Loucy (cell line): ENCODE data around the gene KRT79.

Source experiments
- H2AFZ ChIP-seq: fragments of 200-600 bp; sonication (generic); 2 replicates; pipeline ENCODE4 v1.6.0; 2016; ENCODE audit warnings: antibody characterized with exemption, mild to moderate bottlenecking, low read length, moderate library complexity
- H3F3A ChIP-seq: fragments of 200-600 bp; 2 replicates; pipeline ENCODE4 v1.6.0; 2016; ENCODE audit warnings: antibody characterized with exemption, low read depth, mild to moderate bottlenecking
- H3K27me3 ChIP-seq: fragments of 200-600 bp; sonication (generic); 2 replicates; pipeline ENCODE4 v1.6.1; 2014; ENCODE audit warnings: low read length, mild to moderate bottlenecking; ENCODE audit not compliant: insufficient read depth, poor library complexity, severe bottlenecking
- H3K36me3 ChIP-seq: fragments of 200-600 bp; sonication (generic); 2 replicates; pipeline ENCODE4 v1.6.1; 2016; ENCODE audit warnings: low read length; ENCODE audit not compliant: insufficient read depth
- H3K4me1 ChIP-seq: fragments of 200-600 bp; sonication (generic); 2 replicates; pipeline ENCODE4 v1.5.1; 2014; ENCODE audit warnings: low read length, mild to moderate bottlenecking; ENCODE audit not compliant: insufficient read depth, poor library complexity, severe bottlenecking
- H3K4me2 ChIP-seq: fragments of 200-600 bp; sonication (generic); 2 replicates; pipeline ENCODE4 v1.6.0; 2014; ENCODE audit warnings: antibody characterized with exemption, low read length, low read depth, mild to moderate bottlenecking; ENCODE audit not compliant: poor library complexity, severe bottlenecking
- H3K4me3 ChIP-seq: fragments of 200-600 bp; sonication (generic); 2 replicates; pipeline ENCODE4 v1.5.1; 2014; ENCODE audit warnings: low read length, mild to moderate bottlenecking, mixed read lengths; ENCODE audit not compliant: poor library complexity, severe bottlenecking
- H3K79me2 ChIP-seq: fragments of 200-600 bp; sonication (generic); 2 replicates; pipeline ENCODE4 v1.6.1; 2014; ENCODE audit warnings: low read length; ENCODE audit not compliant: insufficient read depth
- H3K9ac ChIP-seq: fragments of 200-600 bp; sonication (generic); 2 replicates; pipeline ENCODE4 v1.6.0; 2014; ENCODE audit warnings: mild to moderate bottlenecking, low read depth, low read length, moderate library complexity; ENCODE audit not compliant: poor library complexity, severe bottlenecking
- H3K9me2 ChIP-seq: fragments of 200-600 bp; sonication (generic); replicated peaks from 2 replicates; pipeline ENCODE4 v1.6.1; 2016; ENCODE audit warnings: low read depth, low read length, mixed read lengths
- H3K9me3 ChIP-seq: fragments of 200-600 bp; sonication (generic); 2 replicates; pipeline ENCODE4 v1.6.1; 2014; ENCODE audit warnings: mild to moderate bottlenecking, antibody characterized with exemption, low read length, low read depth; ENCODE audit not compliant: insufficient read depth
- H4K20me1 ChIP-seq: fragments of 200-600 bp; sonication (generic); 2 replicates; pipeline ENCODE4 v1.6.0; 2014; ENCODE audit warnings: antibody characterized with exemption, low read length, mild to moderate bottlenecking; ENCODE audit not compliant: insufficient read depth, poor library complexity, severe bottlenecking
- CTCF ChIP-seq: fragments of 200-600 bp; sonication (generic); conservative IDR thresholded peaks from 2 replicates; pipeline ENCODE4 v1.5.1; 2014; ENCODE audit warnings: mild to moderate bottlenecking, antibody characterized with exemption, low read length
- EZH2phosphoT487 ChIP-seq: fragments of 200-600 bp; IDR thresholded peaks from 2 replicates; pipeline ENCODE4 v1.6.1; 2018; ENCODE audit warnings: antibody characterized with exemption, mild to moderate bottlenecking, moderate library complexity, borderline replicate concordance

KRT79 gene

GRCh38 chr12:52867642-52868041 lies 33.5 kb upstream of the KRT79 start:
- TF ChIP-seq CTCF (no peak), EZH2phosphoT487 (no peak)
- Histone ChIP-seq H3K4me3 (no peak overlapping the region), H3K9me3 (no peaks in the 10 kb centered on the region), H3F3A (no peaks in the 10 kb centered on the region), H3K4me2 (no peak overlapping the region), H3K27me3 (no peaks in the 10 kb centered on the region), H4K20me1 (no peaks in the 10 kb centered on the region), H3K79me2 (no peaks in the 10 kb centered on the region), H3K9me2 (no peaks in the 10 kb centered on the region), H3K9ac (no peak overlapping the region), H3K36me3 (no peaks in the 10 kb centered on the region), H3K4me1 (peaks cover 11% of the 10 kb centered on the region), H2AFZ (no peak overlapping the region)

- no peak overlapping the region for H3K9ac ChIP-seq
- no peaks in the 10 kb centered on the region for H3K9me3 ChIP-seq
- H3K27me3 ChIP-seq: no peaks in the 10 kb centered on the region
- TF ChIP-seq CTCF (no peak), EZH2phosphoT487 (no peak)
- peaks cover 11% of the 10 kb centered on the region for H3K4me1 ChIP-seq
- H3F3A ChIP-seq: no peaks in the 10 kb centered on the region
- no peak overlapping the region for H3K4me2 ChIP-seq
- H3K4me3 ChIP-seq: no peak overlapping the region
- no peaks in the 10 kb centered on the region for H3K9me2 ChIP-seq
- H3K79me2 ChIP-seq: no peaks in the 10 kb centered on the region
- no peaks in the 10 kb centered on the region for H4K20me1 ChIP-seq
- no peaks in the 10 kb centered on the region for H3K36me3 ChIP-seq
- H2AFZ ChIP-seq: no peak overlapping the region
Measured at GRCh38 chr12:52867152-52867551, 33.0 kb upstream of the KRT79 start.

GRCh38 chr12:52865090-52865944 lies 31.2 kb upstream of the KRT79 start:
- no peaks in the 10 kb centered on the region for H3F3A ChIP-seq
- no peak overlapping the region for H3K4me3 ChIP-seq
- no peak overlapping the region for H3K4me2 ChIP-seq
- no peaks in the 10 kb centered on the region for H3K9me3 ChIP-seq
- H3K9me2 ChIP-seq: no peaks in the 10 kb centered on the region
- H4K20me1 ChIP-seq: no peaks in the 10 kb centered on the region
- no peak overlapping the region for H2AFZ ChIP-seq
- no peaks in the 10 kb centered on the region for H3K4me1 ChIP-seq
- TF ChIP-seq EZH2phosphoT487 (no peak), CTCF (peak; percentile 94)
- H3K36me3 ChIP-seq: no peaks in the 10 kb centered on the region
- no peak overlapping the region for H3K9ac ChIP-seq
- no peaks in the 10 kb centered on the region for H3K79me2 ChIP-seq
- no peaks in the 10 kb centered on the region for H3K27me3 ChIP-seq
